Activated T-cell treated with anti-CD3 and anti-CD28 coated beads, Interleukin-2, amount 50 U/mL, for 24 hours (primary cell): ENCODE measurements around the gene FMNL3.
A peak's percentile ranks its signal among the peaks of the same experiment; 100 is the strongest.
"Not testable (repeated sequence)": the region's sequence is repeated elsewhere in the genome, so short reads cannot be mapped to it uniquely, and the experiment has no call there.

Experiments
- DNase-seq: peaks from one replicate; pipeline ENCODE4 v3.0.0-alpha.2; 2020
- H3K27ac Mint-ChIP-seq: 2 replicates; pipeline ENCODE4 v1.8.0; 2020; ENCODE audit warnings: mild to moderate bottlenecking, mixed read lengths
- H3K27me3 Mint-ChIP-seq: 2 replicates; pipeline ENCODE4 v1.8.0; 2020; ENCODE audit warnings: mixed read lengths
- H3K36me3 Mint-ChIP-seq: 2 replicates; pipeline ENCODE4 v1.8.0; 2020; ENCODE audit warnings: low read depth, mixed read lengths
- H3K4me1 Mint-ChIP-seq: 2 replicates; pipeline ENCODE4 v1.8.0; 2020; ENCODE audit warnings: low read depth, mixed read lengths
- H3K4me3 Mint-ChIP-seq: 2 replicates; pipeline ENCODE4 v1.8.0; 2020; ENCODE audit warnings: mild to moderate bottlenecking, moderate library complexity, mixed read lengths
- H3K9me3 Mint-ChIP-seq: 2 replicates; pipeline ENCODE4 v1.8.0; 2020; ENCODE audit warnings: mixed read lengths

FMNL3 gene, protein sequence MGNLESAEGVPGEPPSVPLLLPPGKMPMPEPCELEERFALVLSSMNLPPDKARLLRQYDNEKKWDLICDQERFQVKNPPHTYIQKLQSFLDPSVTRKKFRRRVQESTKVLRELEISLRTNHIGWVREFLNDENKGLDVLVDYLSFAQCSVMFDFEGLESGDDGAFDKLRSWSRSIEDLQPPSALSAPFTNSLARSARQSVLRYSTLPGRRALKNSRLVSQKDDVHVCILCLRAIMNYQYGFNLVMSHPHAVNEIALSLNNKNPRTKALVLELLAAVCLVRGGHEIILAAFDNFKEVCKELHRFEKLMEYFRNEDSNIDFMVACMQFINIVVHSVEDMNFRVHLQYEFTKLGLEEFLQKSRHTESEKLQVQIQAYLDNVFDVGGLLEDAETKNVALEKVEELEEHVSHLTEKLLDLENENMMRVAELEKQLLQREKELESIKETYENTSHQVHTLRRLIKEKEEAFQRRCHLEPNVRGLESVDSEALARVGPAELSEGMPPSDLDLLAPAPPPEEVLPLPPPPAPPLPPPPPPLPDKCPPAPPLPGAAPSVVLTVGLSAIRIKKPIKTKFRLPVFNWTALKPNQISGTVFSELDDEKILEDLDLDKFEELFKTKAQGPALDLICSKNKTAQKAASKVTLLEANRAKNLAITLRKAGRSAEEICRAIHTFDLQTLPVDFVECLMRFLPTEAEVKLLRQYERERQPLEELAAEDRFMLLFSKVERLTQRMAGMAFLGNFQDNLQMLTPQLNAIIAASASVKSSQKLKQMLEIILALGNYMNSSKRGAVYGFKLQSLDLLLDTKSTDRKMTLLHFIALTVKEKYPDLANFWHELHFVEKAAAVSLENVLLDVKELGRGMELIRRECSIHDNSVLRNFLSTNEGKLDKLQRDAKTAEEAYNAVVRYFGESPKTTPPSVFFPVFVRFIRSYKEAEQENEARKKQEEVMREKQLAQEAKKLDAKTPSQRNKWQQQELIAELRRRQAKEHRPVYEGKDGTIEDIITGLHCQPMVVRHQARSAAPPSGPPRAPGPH

GRCh38 chr12:49707128-49707811 is at the start of gene FMNL3:
TSS of gene FMNL3 (minus strand) at chr12:49707405. CDS start at chr12:49707180, 225 bp downstream.
- H3K36me3 Mint-ChIP-seq, result peaks cover 6% of the 10 kb centered on the region
- no peaks in the 10 kb centered on the region for H3K9me3 Mint-ChIP-seq
- H3K4me1 Mint-ChIP-seq, result peaks cover 45% of the 10 kb centered on the region
- H3K27me3 Mint-ChIP-seq, result peaks cover 3% of the 10 kb centered on the region
- H3K4me3 Mint-ChIP-seq, result peak within 1 kb of the TSS; percentile 89
- peak within 1 kb of the TSS; percentile 89 for H3K27ac Mint-ChIP-seq
- peak; percentile 100 for DNase-seq

GRCh38 chr12:49750996-49751393 is 43.8 kb upstream of the FMNL3 start:
- H3K4me3 Mint-ChIP-seq, result peak overlapping the region; percentile 71
- H3K27me3 Mint-ChIP-seq, result no peaks in the 10 kb centered on the region
- H3K27ac Mint-ChIP-seq, result peak overlapping the region; percentile 95
- H3K36me3 Mint-ChIP-seq, result peaks cover 86% of the 10 kb centered on the region
- peaks cover 91% of the 10 kb centered on the region for H3K4me1 Mint-ChIP-seq
- no peaks in the 10 kb centered on the region for H3K9me3 Mint-ChIP-seq
- no peak for DNase-seq

- DNase-seq, result peak; percentile 50
- no peaks in the 10 kb centered on the region for H3K9me3 Mint-ChIP-seq
- H3K4me1 Mint-ChIP-seq, result peaks cover 92% of the 10 kb centered on the region
- peaks cover 84% of the 10 kb centered on the region for H3K36me3 Mint-ChIP-seq
- H3K27me3 Mint-ChIP-seq, result no peaks in the 10 kb centered on the region
- H3K27ac Mint-ChIP-seq, result peak overlapping the region; percentile 95
- peak overlapping the region; percentile 71 for H3K4me3 Mint-ChIP-seq
These were observed 43.1 kb upstream of the FMNL3 start for GRCh38 chr12:49750027-49750995.

- Mint-ChIP-seq H3K27ac (peak overlapping the region; percentile 95), H3K27me3 (no peaks in the 10 kb centered on the region), H3K36me3 (peaks cover 82% of the 10 kb centered on the region), H3K4me1 (peaks cover 93% of the 10 kb centered on the region), H3K9me3 (no peaks in the 10 kb centered on the region), H3K4me3 (peak overlapping the region; percentile 71)
- no peak for DNase-seq
These were observed 41.6 kb upstream of the FMNL3 start for GRCh38 chr12:49748800-49749199.

DNA sequence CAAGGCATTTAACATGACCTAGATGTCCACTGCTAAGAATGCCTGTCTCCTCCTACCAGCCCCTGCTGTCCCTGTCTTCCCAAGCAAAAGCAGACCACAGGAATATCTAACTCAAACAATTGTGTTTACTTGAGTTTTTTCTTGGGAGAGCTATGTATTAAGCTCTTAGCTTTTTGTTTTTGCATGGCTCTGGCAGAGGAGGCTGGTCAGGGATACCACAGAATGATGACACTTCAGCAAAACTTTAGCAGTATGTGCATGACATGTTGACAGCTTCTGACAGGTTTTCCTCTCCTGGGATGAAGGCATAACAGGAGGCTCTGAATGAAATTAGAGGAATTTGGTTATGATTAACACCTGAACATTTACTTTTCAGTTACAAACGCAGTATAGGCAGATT is 41.1 kb upstream of the FMNL3 start:
- Mint-ChIP-seq H3K4me3 (peak overlapping the region; percentile 71), H3K27ac (peak overlapping the region; percentile 95), H3K36me3 (peaks cover 82% of the 10 kb centered on the region), H3K9me3 (no peaks in the 10 kb centered on the region), H3K27me3 (no peaks in the 10 kb centered on the region), H3K4me1 (peaks cover 93% of the 10 kb centered on the region)
- no peak for DNase-seq

DNA sequence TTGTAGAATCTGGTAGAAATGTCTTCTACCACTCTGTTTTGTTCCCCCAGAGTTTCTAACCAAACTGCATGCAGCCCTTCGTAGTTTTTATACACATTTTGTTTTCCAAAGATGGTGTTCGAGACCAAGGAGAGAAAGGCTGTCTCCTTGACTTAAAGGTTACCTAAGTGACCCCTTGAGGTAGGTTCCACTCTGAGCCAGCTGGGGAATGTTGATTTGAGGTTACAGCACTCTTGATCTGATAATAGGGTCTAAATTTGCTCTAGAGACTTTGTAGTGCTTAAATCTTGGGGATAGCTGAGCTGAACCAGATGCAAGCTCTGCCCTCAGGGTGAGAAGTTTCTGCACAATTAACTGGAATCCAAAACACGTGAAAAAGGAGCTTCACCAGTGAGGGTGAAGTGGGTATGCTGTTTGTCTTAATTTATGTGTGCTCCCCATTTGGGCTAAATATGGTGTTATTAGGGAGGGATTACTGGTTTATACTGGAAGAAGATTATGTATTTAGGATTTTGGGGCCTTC is 37.2 kb upstream of the FMNL3 start:
- DNase-seq, result no peak
- Mint-ChIP-seq H3K9me3 (no peaks in the 10 kb centered on the region), H3K27ac (peak overlapping the region; percentile 87), H3K4me3 (peak overlapping the region; percentile 63), H3K4me1 (peaks cover 70% of the 10 kb centered on the region), H3K36me3 (peaks cover 71% of the 10 kb centered on the region), H3K27me3 (no peaks in the 10 kb centered on the region)

- Mint-ChIP-seq H3K9me3 (no peaks in the 10 kb centered on the region), H3K4me3 (peak overlapping the region; percentile 99), H3K27me3 (no peaks in the 10 kb centered on the region), H3K4me1 (peaks cover 47% of the 10 kb centered on the region), H3K27ac (peak overlapping the region; percentile 100), H3K36me3 (peaks cover 51% of the 10 kb centered on the region)
- peak; percentile 87 for DNase-seq
These were observed 34.8 kb upstream of the FMNL3 start for GRCh38 chr12:49741882-49742620.

DNA sequence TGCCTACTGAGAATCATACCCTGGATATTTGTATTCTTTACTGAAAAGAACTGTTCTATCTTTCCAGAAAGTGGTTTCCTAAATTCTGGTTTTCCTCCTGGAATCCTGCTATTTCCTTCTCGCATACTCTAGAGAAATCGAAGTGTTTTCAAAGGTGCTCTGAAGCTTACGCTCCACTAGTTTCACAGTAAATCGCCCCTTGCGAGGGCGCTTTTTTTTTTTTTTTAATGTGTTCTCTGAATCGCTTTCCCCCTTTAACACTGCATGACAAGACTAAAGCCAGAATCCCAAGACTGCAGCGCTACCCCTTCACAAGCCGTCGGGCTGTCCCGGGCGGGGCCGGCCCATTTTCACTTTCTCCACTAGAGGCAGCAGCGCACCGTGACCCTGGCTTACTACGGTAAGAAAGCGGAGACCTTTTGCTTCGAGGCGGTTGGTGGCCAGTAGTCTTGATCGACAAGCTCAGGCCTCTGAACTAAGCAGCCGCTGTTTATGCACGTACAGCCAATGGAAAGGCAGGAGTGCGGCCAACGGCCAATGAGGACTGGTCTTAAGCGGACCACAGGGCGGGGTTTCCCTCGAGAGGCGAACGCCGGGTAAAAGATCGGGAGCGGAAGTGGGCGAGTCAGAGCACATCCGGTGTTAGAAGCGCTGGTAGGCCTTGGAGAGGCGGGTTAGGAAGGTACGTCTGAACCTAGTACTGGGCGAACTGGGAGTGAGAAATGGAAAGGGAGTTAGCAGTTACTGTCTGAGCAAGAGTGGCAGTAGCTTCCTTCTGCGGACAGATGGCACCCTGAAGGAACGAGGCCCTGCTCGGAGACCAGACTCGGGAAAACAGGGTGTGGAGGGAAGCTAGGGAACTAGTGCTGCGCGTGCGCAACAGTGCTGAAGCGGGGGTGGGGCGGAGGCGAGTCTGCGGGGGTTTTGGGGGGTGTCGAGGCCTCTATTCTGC is 34.0 kb upstream of the FMNL3 start, which contains the start of gene TMBIM6:
TSS of gene TMBIM6 (plus strand) at position 628 of the 952 bp plus-strand sequence. CDS start 10,937 bp downstream, outside the sequence.
- Mint-ChIP-seq H3K27ac (peak within 1 kb of the TSS; percentile 100), H3K36me3 (peaks cover 43% of the 10 kb centered on the region), H3K27me3 (no peaks in the 10 kb centered on the region), H3K9me3 (no peaks in the 10 kb centered on the region), H3K4me1 (peaks cover 38% of the 10 kb centered on the region), H3K4me3 (peak within 1 kb of the TSS; percentile 99)
- DNase-seq, result peak; percentile 97

- H3K27me3 Mint-ChIP-seq, H3K4me3 Mint-ChIP-seq, H3K27ac Mint-ChIP-seq, H3K9me3 Mint-ChIP-seq, DNase-seq: not testable (repeated sequence)
- Mint-ChIP-seq H3K4me1 (peaks cover 32% of the 10 kb centered on the region), H3K36me3 (peaks cover 38% of the 10 kb centered on the region)
These were observed 33.1 kb upstream of the FMNL3 start for GRCh38 chr12:49740277-49740676.

- Mint-ChIP-seq H3K36me3 (peaks cover 23% of the 10 kb centered on the region), H3K4me1 (peaks cover 19% of the 10 kb centered on the region)
- not testable (repeated sequence) for H3K27ac Mint-ChIP-seq, DNase-seq, H3K9me3 Mint-ChIP-seq, H3K4me3 Mint-ChIP-seq, H3K27me3 Mint-ChIP-seq
These were observed 31.5 kb upstream of the FMNL3 start for GRCh38 chr12:49738721-49739120.

DNA sequence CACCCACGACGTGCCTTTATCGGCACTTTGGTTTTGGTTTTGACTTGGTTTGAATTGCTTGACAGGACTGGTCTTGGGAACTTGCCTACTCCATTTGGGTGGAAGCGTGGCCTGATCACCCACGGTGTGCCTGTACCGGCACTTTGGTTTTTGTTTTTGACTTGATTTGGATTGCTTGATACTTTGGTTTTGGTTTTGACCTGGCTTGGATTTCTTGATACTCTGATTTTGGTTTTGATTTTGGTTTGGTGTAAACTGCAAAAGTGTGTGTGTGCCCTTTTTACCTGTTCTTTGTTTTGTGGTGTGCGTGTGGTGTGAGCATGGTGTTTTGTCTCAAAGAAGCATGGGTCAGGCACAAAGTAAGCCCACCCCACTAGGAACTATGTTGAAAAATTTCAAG is 27.7 kb upstream of the FMNL3 start:
- H3K9me3 Mint-ChIP-seq, H3K4me3 Mint-ChIP-seq, H3K4me1 Mint-ChIP-seq, DNase-seq, H3K36me3 Mint-ChIP-seq, H3K27me3 Mint-ChIP-seq, H3K27ac Mint-ChIP-seq: not testable (repeated sequence)
